Liver (tissue), 9 donors: ENCODE results near the gene ZNF771. TPM values are rescaled to one million over a fixed set of nuclear protein-coding genes. Genes with fewer than 3 reads are reported as not detected.

Experiments used
- DNase-seq: peaks from one replicate; pipeline ENCODE4 v3.0.0-alpha.2; 2017; ENCODE audit warnings: low spot score
- H3K27ac ChIP-seq, 2 donors: one replicate each; pipeline ENCODE4 v1.7.0; 2013; ENCODE audit warnings: inconsistent platforms in 2 of 2, low read length in 2 of 2, control low read depth in 1 of 2, low read depth in 1 of 2, mild to moderate bottlenecking in 1 of 2
- H3K27me3 ChIP-seq, 4 donors: one replicate each; pipeline versions ENCODE4 v1.6.1 to v1.7.0; 2013; ENCODE audit warnings: low read length in 3 of 4, inconsistent platforms in 1 of 4, mild to moderate bottlenecking in 1 of 4, moderate library complexity in 1 of 4; ENCODE audit not compliant: control insufficient read depth in 4 of 4, insufficient read depth in 4 of 4
- H3K36me3 ChIP-seq, 4 donors: one replicate each; pipeline versions ENCODE4 v1.6.1 to v1.7.0; 2013; ENCODE audit warnings: low read length in 3 of 4, mild to moderate bottlenecking in 3 of 4, low read depth in 1 of 4, moderate library complexity in 1 of 4; ENCODE audit not compliant: control insufficient read depth in 4 of 4, insufficient read depth in 3 of 4
- H3K4me1 ChIP-seq, 4 donors: one replicate each; pipeline versions ENCODE4 v1.6.1 to v1.7.0; 2013; ENCODE audit warnings: low read length in 3 of 4, mild to moderate bottlenecking in 3 of 4, moderate library complexity in 1 of 4; ENCODE audit not compliant: control insufficient read depth in 4 of 4, insufficient read depth in 4 of 4
- H3K4me3 ChIP-seq, 3 donors: one replicate each; pipeline versions ENCODE4 v1.6.1 to v1.7.0; 2013; ENCODE audit warnings: low read length in 3 of 3, control low read depth in 1 of 3, low read depth in 1 of 3, mild to moderate bottlenecking in 1 of 3
- H3K9ac ChIP-seq, 2 donors: one replicate each; pipeline ENCODE4 v1.7.0; 2013; ENCODE audit warnings: low read length in 2 of 2, mild to moderate bottlenecking in 2 of 2, moderate library complexity in 2 of 2, control low read depth in 1 of 2, low read depth in 1 of 2
- H3K9me3 ChIP-seq, 4 donors: one replicate each; pipeline versions ENCODE4 v1.6.1 to v1.7.0; 2013; ENCODE audit warnings: low read length in 3 of 4; ENCODE audit not compliant: control insufficient read depth in 4 of 4
- FOXA1 ChIP-seq: IDR thresholded peaks from 2 replicates; pipeline ENCODE4 v1.6.1; 2016; ENCODE audit warnings: antibody characterized with exemption
- FOXA2 ChIP-seq: IDR thresholded peaks from 2 replicates; pipeline ENCODE4 v1.6.1; 2016; ENCODE audit warnings: antibody characterized with exemption
- GABPA ChIP-seq, 2 donors: IDR thresholded peaks in 1 of 2; conservative IDR thresholded peaks in 1 of 2; 2 replicates each; pipeline ENCODE4 v1.6.1; 2016; ENCODE audit warnings: antibody characterized with exemption in 2 of 2, mild to moderate bottlenecking in 1 of 2, moderate library complexity in 1 of 2
- JUND ChIP-seq, 2 donors: IDR thresholded peaks; 2 replicates each; pipeline ENCODE4 v1.6.1; 2016; ENCODE audit warnings: antibody characterized with exemption in 2 of 2
- NR2F2 ChIP-seq: IDR thresholded peaks from 2 replicates; pipeline ENCODE4 v1.6.1; 2016; ENCODE audit warnings: antibody characterized with exemption
- RAD21 ChIP-seq, 2 donors: IDR thresholded peaks; 2 replicates each; pipeline ENCODE4 v1.6.1; 2016; ENCODE audit warnings: antibody characterized with exemption in 2 of 2, mild to moderate bottlenecking in 2 of 2
- RXRA ChIP-seq, 2 donors: IDR thresholded peaks; 2 replicates each; pipeline ENCODE4 v1.6.1; 2017 to 2018; ENCODE audit warnings: antibody characterized with exemption in 2 of 2, mild to moderate bottlenecking in 1 of 2
- SP1 ChIP-seq: IDR thresholded peaks from 2 replicates; pipeline ENCODE4 v1.6.1; 2018; ENCODE audit warnings: antibody characterized with exemption, mild to moderate bottlenecking
- TAF1 ChIP-seq: conservative IDR thresholded peaks from 2 replicates; pipeline ENCODE4 v1.6.1; 2016; ENCODE audit warnings: antibody characterized with exemption, mild to moderate bottlenecking
- YY1 ChIP-seq: IDR thresholded peaks from 2 replicates; pipeline ENCODE4 v1.6.1; 2016; ENCODE audit warnings: antibody characterized with exemption, mild to moderate bottlenecking
- WGBS: extraction: QIAGEN DNeasy Blood & Tissue Kit; methylation state at CpG from one replicate; pipeline ENCODE4 v1.1.7; 2013; 5-methylcytosine and 5-hydroxymethylcytosine counted together
- polyA plus RNA-seq, 2 donors: library from polyadenylated mRNA; stranded (reverse) in 1 of 2; unstranded in 1 of 2; fragments of 200-250 nt in 1 of 2; fragments of >200 nt in 1 of 2; fragmentation: Nextera tagmentation in 1 of 2; extraction: Ambion mirVana in 1 of 2; gene quantifications; one replicate each; pipeline versions ENCODE4 v1.2.1 to v1.2.3, GENCODE V29; 2013 to 2015
- total RNA-seq, 2 donors: library from RNA; depleted of rRNA; stranded (reverse); fragments of >200 nt; gene quantifications; one replicate each; pipeline ENCODE4 v1.2.3, GENCODE V29; 2014
- TF ChIP-seq, protein P1 (sequence below): IDR thresholded peaks from 2 replicates; pipeline ENCODE4 v1.6.1; 2016; ENCODE audit warnings: antibody characterized with exemption
- TF ChIP-seq, protein P2 (sequence below): IDR thresholded peaks from 2 replicates; pipeline ENCODE4 v1.6.1; 2016; ENCODE audit warnings: antibody characterized with exemption
- TF ChIP-seq, protein P3 (sequence below): IDR thresholded peaks from 2 replicates; pipeline ENCODE4 v1.6.1; 2016; ENCODE audit warnings: antibody characterized with exemption
- TF ChIP-seq, protein P4 (sequence below): IDR thresholded peaks from 2 replicates; pipeline ENCODE4 v1.6.1; 2016; ENCODE audit warnings: antibody characterized with exemption, mild to moderate bottlenecking
- TF ChIP-seq, protein P5 (sequence below): fragments of 150-350 bp; IDR thresholded peaks from 2 replicates; pipeline ENCODE4 v1.5.1; 2017; ENCODE audit warnings: improper control_type of control experiment, low read depth, low read length; ENCODE audit not compliant: missing input control
- donor health status: healthy.
- donor health status: healthy.
- donor health status: healthy.
- donor health status: healthy.
- donor health status: healthy.

ZNF771 gene
- total and polyA plus RNA-seq, 4 donors, result 2.6 to 8.0 (median 5.2) TPM

DNA sequence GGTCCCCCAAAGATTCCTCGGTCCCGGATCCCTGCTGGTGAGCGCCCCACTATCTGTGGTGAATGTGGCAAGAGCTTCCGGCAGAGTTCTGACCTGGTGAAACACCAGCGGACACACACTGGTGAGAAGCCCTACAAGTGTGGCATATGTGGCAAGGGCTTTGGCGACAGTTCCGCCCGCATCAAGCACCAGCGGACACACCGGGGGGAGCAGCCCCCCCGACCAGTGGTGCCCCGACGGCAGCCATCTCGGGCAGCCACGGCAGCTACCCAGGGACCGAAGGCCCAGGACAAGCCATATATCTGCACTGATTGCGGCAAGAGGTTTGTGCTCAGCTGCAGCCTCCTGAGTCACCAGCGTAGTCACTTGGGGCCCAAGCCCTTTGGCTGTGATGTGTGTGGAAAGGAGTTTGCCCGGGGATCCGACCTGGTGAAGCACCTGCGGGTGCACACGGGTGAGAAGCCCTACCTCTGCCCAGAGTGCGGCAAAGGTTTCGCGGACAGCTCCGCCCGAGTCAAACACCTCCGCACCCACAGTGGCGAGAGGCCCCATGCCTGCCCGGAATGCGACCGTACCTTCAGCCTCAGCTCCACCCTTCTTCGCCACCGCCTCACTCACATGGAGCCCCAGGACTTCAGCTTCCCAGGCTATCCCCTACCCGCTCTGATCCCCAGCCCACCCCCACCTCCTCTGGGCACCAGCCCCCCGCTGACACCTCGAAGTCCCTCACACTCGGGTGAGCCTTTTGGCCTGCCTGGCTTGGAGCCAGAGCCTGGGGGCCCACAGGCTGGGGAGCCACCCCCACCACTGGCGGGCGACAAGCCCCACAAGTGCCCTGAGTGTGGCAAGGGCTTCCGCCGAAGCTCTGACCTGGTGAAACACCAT, 9.4 kb upstream of the ZNF771 start:
- H3K4me3 ChIP-seq, result no peak overlapping the region
- no peak overlapping the region for H3K27ac ChIP-seq
- H3K36me3 ChIP-seq, result peaks cover 0 to 3% (median 1%) of the 10 kb centered on the region in 4 donors
- no peaks in the 10 kb centered on the region for H3K9me3 ChIP-seq
- no peak for DNase-seq
- no peak overlapping the region for H3K9ac ChIP-seq
- 94% methylated on average over 42 of the region's 42 CpGs for WGBS
- peaks cover 8 to 37% (median 24%) of the 10 kb centered on the region in 4 donors for H3K4me1 ChIP-seq
- no peaks in the 10 kb centered on the region for H3K27me3 ChIP-seq
- TF ChIP-seq, protein P1, sequence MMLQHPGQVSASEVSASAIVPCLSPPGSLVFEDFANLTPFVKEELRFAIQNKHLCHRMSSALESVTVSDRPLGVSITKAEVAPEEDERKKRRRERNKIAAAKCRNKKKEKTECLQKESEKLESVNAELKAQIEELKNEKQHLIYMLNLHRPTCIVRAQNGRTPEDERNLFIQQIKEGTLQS, result no peak
- TF ChIP-seq FOXA2, result no peak
- TF ChIP-seq GABPA (IDR thresholded peaks at IDR 0.05 in 1 of 2, conservative IDR thresholded peaks at IDR 0.05 in 1 of 2), result no peak
- no peak for TF ChIP-seq YY1
- no peak for TF ChIP-seq JUND (IDR thresholded peaks at IDR 0.05)
- no peak for TF ChIP-seq RAD21 (IDR thresholded peaks at IDR 0.05)
- no peak for TF ChIP-seq RXRA (IDR thresholded peaks at IDR 0.05)
- TF ChIP-seq, protein P2, sequence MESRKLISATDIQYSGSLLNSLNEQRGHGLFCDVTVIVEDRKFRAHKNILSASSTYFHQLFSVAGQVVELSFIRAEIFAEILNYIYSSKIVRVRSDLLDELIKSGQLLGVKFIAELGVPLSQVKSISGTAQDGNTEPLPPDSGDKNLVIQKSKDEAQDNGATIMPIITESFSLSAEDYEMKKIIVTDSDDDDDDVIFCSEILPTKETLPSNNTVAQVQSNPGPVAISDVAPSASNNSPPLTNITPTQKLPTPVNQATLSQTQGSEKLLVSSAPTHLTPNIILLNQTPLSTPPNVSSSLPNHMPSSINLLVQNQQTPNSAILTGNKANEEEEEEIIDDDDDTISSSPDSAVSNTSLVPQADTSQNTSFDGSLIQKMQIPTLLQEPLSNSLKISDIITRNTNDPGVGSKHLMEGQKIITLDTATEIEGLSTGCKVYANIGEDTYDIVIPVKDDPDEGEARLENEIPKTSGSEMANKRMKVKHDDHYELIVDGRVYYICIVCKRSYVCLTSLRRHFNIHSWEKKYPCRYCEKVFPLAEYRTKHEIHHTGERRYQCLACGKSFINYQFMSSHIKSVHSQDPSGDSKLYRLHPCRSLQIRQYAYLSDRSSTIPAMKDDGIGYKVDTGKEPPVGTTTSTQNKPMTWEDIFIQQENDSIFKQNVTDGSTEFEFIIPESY, result no peak
- TF ChIP-seq, protein P3, sequence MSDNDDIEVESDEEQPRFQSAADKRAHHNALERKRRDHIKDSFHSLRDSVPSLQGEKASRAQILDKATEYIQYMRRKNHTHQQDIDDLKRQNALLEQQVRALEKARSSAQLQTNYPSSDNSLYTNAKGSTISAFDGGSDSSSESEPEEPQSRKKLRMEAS, result no peak
- TF ChIP-seq SP1, result no peak
- TF ChIP-seq NR2F2, result no peak
- no peak for TF ChIP-seq FOXA1
- TF ChIP-seq, protein P4, sequence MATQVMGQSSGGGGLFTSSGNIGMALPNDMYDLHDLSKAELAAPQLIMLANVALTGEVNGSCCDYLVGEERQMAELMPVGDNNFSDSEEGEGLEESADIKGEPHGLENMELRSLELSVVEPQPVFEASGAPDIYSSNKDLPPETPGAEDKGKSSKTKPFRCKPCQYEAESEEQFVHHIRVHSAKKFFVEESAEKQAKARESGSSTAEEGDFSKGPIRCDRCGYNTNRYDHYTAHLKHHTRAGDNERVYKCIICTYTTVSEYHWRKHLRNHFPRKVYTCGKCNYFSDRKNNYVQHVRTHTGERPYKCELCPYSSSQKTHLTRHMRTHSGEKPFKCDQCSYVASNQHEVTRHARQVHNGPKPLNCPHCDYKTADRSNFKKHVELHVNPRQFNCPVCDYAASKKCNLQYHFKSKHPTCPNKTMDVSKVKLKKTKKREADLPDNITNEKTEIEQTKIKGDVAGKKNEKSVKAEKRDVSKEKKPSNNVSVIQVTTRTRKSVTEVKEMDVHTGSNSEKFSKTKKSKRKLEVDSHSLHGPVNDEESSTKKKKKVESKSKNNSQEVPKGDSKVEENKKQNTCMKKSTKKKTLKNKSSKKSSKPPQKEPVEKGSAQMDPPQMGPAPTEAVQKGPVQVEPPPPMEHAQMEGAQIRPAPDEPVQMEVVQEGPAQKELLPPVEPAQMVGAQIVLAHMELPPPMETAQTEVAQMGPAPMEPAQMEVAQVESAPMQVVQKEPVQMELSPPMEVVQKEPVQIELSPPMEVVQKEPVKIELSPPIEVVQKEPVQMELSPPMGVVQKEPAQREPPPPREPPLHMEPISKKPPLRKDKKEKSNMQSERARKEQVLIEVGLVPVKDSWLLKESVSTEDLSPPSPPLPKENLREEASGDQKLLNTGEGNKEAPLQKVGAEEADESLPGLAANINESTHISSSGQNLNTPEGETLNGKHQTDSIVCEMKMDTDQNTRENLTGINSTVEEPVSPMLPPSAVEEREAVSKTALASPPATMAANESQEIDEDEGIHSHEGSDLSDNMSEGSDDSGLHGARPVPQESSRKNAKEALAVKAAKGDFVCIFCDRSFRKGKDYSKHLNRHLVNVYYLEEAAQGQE, result no peak
- no peak for TF ChIP-seq TAF1
- TF ChIP-seq, protein P5, sequence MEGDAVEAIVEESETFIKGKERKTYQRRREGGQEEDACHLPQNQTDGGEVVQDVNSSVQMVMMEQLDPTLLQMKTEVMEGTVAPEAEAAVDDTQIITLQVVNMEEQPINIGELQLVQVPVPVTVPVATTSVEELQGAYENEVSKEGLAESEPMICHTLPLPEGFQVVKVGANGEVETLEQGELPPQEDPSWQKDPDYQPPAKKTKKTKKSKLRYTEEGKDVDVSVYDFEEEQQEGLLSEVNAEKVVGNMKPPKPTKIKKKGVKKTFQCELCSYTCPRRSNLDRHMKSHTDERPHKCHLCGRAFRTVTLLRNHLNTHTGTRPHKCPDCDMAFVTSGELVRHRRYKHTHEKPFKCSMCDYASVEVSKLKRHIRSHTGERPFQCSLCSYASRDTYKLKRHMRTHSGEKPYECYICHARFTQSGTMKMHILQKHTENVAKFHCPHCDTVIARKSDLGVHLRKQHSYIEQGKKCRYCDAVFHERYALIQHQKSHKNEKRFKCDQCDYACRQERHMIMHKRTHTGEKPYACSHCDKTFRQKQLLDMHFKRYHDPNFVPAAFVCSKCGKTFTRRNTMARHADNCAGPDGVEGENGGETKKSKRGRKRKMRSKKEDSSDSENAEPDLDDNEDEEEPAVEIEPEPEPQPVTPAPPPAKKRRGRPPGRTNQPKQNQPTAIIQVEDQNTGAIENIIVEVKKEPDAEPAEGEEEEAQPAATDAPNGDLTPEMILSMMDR, result no peak
